IgD-negative memory B cell (primary cell): ENCODE measurements around the gene KLK1. TPM values are rescaled to one million over a fixed set of nuclear protein-coding genes. Genes with fewer than 3 reads are reported as not detected.
"Not testable (repeated sequence)": the region's sequence is repeated elsewhere in the genome, so short reads cannot be mapped to it uniquely, and the experiment has no call there.

Experiments
- H3K27ac Mint-ChIP-seq, 3 donors: one replicate each; pipeline ENCODE4 v1.8.0; 2020 to 2022; ENCODE audit warnings: mild to moderate bottlenecking in 3 of 3, mixed read lengths in 3 of 3, moderate library complexity in 1 of 3
- H3K27me3 Mint-ChIP-seq: one replicate; pipeline ENCODE4 v1.8.0; 2021; ENCODE audit warnings: mixed read lengths
- H3K36me3 Mint-ChIP-seq: one replicate; pipeline ENCODE4 v1.8.0; 2020; ENCODE audit warnings: mild to moderate bottlenecking, mixed read lengths
- H3K4me1 Mint-ChIP-seq, 3 donors: one replicate each; pipeline ENCODE4 v1.8.0; 2020 to 2022; ENCODE audit warnings: mixed read lengths in 3 of 3, mild to moderate bottlenecking in 1 of 3
- H3K4me3 Mint-ChIP-seq, 4 donors: one replicate each; pipeline ENCODE4 v1.8.0; 2020 to 2022; ENCODE audit warnings: mild to moderate bottlenecking in 4 of 4, mixed read lengths in 4 of 4, moderate library complexity in 3 of 4
- H3K9me3 Mint-ChIP-seq, 3 donors: one replicate each; pipeline ENCODE4 v1.8.0; 2020 to 2021; ENCODE audit warnings: mixed read lengths in 3 of 3, mild to moderate bottlenecking in 1 of 3
- polyA plus RNA-seq: library from polyadenylated mRNA; unstranded; fragments of 300-500 nt; fragmentation: Illumina TruSeq; gene quantifications from one replicate; pipeline ENCODE4 v1.2.3, GENCODE V29; 2021

The KLK1 gene
- polyA plus RNA-seq, 1 donor from 2014 or later = 15.5 TPM

GRCh38 chr19:50814883-50815282 lies 8.7 kb downstream of the KLK1 start:
- Mint-ChIP-seq H3K9me3 (no peaks in the 10 kb centered on the region), H3K4me3 (peak overlapping the region in 2 of 4 donors; percentile 14 to 50), H3K4me1 (peaks cover 21 to 24% (median 21%) of the 10 kb centered on the region in 3 donors), H3K27ac (no peak overlapping the region), H3K27me3 (peaks cover 9% of the 10 kb centered on the region), H3K36me3 (no peaks in the 10 kb centered on the region)

GRCh38 chr19:50812474-50812873 lies 11.1 kb downstream of the KLK1 start:
- H3K27me3 Mint-ChIP-seq = peaks cover 2% of the 10 kb centered on the region
- H3K4me3 Mint-ChIP-seq = peak overlapping the region in 1 of 4 donors; percentile 2
- H3K9me3 Mint-ChIP-seq = peaks cover 0 to 1% (median 0%) of the 10 kb centered on the region in 3 donors
- no peaks in the 10 kb centered on the region for H3K36me3 Mint-ChIP-seq
- peaks cover 5 to 9% (median 6%) of the 10 kb centered on the region in 3 donors for H3K4me1 Mint-ChIP-seq
- no peak overlapping the region for H3K27ac Mint-ChIP-seq

DNA sequence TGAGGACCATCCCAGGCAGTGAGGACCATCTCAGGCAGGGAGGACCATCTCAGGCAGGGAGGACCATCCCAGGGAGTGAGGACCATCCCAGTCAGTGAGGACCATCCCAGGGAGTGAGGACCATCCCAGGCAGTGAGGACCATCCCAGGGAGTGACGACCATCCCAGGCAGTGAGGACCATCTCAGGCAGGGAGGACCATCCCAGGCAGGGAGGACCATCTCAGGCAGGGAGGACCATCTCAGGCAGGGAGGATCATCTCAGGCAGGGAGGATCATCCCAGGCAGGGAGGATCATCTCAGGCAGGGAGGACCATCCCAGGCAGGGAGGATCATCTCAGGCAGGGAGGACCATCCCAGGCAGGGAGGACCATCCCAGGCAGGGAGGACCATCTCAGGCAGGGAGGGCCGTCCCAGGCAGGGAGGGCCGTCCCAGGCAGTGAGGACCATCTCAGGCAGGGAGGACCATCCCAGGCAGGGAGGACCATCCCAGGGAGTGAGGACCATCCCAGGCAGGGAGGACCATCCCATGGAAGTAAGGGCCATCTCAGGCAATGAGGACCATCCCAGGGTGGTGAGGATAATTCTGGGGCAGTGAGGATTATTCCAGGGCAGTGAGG lies 11.9 kb downstream of the KLK1 start:
- H3K9me3 Mint-ChIP-seq, H3K4me1 Mint-ChIP-seq, H3K27me3 Mint-ChIP-seq, H3K4me3 Mint-ChIP-seq, H3K36me3 Mint-ChIP-seq, H3K27ac Mint-ChIP-seq: not testable (repeated sequence)

- Mint-ChIP-seq H3K27ac (peak overlapping the region in 1 of 3 donors; percentile 32), H3K4me1 (peaks cover 7 to 10% (median 8%) of the 10 kb centered on the region in 3 donors), H3K36me3 (no peaks in the 10 kb centered on the region), H3K27me3 (peaks cover 1% of the 10 kb centered on the region), H3K9me3 (peaks cover 0 to 3% (median 0%) of the 10 kb centered on the region in 3 donors), H3K4me3 (peak overlapping the region in 1 of 4 donors; percentile 42)
Observed at GRCh38 chr19:50808856-50809255, 14.7 kb downstream of the KLK1 start.

GRCh38 chr19:50804420-50805272 lies 18.9 kb downstream of the KLK1 start:
- peaks cover 15 to 28% (median 24%) of the 10 kb centered on the region in 3 donors for H3K4me1 Mint-ChIP-seq
- no peaks in the 10 kb centered on the region for H3K27me3 Mint-ChIP-seq
- H3K9me3 Mint-ChIP-seq = peaks cover 0 to 3% (median 0%) of the 10 kb centered on the region in 3 donors
- peaks cover 5% of the 10 kb centered on the region for H3K36me3 Mint-ChIP-seq
- peak overlapping the region; percentile 95 to 100 (median 99) for H3K4me3 Mint-ChIP-seq
- peak overlapping the region; percentile 100 for H3K27ac Mint-ChIP-seq

- H3K4me1 Mint-ChIP-seq = peaks cover 15 to 28% (median 24%) of the 10 kb centered on the region in 3 donors
- H3K9me3 Mint-ChIP-seq = peaks cover 0 to 3% (median 0%) of the 10 kb centered on the region in 3 donors
- no peaks in the 10 kb centered on the region for H3K27me3 Mint-ChIP-seq
- H3K36me3 Mint-ChIP-seq = peaks cover 5% of the 10 kb centered on the region
- peak overlapping the region; percentile 95 to 100 (median 99) for H3K4me3 Mint-ChIP-seq
- peak overlapping the region; percentile 100 for H3K27ac Mint-ChIP-seq
Observed at GRCh38 chr19:50803633-50804419, 19.8 kb downstream of the KLK1 start.

GRCh38 chr19:50801107-50801506 lies 22.5 kb downstream of the KLK1 start:
- Mint-ChIP-seq H3K4me3 (peak overlapping the region in 1 of 4 donors; percentile 46), H3K4me1 (peaks cover 15 to 28% (median 21%) of the 10 kb centered on the region in 3 donors), H3K27ac (peak overlapping the region in 2 of 3 donors; percentile 6 to 96), H3K9me3 (peaks cover 0 to 2% (median 0%) of the 10 kb centered on the region in 3 donors), H3K27me3 (no peaks in the 10 kb centered on the region), H3K36me3 (peaks cover 5% of the 10 kb centered on the region)

DNA sequence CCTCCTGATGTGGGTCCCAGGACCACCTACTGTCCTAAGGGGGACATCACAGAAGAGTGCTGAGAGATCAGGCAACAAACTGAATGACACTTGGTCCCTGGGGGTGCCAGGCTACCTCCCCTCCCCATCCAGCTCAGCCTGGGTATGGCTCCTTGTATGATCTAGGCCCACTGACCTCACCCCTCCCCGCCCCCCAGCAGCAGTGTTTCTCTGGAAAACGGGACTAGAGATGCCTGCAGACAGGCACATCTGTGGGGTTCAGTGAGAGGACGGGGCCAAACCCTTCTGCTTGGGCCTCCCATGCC lies 24.1 kb downstream of the KLK1 start:
- H3K36me3 Mint-ChIP-seq = peaks cover 5% of the 10 kb centered on the region

DNA sequence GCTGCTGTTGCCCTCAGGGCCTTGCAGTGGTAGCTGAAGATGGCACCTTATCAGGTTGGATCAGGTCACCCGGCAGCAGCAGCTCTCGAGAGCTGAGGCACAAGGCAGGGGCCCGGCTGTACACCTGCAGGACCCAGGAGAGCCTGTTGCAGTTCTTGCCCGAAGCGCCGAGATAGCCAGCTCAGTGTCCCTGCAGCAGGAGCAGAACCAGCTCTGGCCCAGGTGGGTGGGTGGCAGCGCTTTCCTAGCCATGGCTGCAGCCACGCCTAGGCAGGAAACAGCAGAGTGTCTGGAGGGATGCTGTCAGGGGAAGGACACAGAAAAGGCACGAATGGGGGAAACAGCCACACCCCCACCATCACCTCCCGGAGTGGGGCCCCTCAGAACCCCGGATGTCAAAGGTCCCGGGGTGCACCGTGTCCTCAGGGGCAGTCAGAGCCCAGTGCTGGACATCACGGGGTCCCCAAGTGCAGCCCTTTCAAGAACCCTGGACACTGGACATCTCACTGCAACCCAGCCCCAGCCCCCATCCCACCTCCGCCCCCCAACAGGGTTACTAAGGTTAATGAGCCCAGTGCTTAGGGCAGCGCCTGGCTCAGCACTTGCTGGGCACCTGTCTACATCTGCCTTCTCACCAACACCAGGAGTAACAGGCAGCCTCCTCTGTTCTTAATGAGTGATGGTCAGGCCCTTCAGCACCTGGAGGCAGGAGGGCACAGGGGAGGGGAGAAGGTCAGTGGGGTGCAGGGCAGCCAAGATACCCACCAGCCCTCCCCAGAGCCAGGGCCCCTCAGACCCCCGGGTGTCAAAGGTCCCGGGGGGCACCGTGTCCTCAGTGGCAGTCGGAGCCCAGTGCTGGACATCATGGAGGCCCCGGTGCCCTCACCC lies 24.7 kb downstream of the KLK1 start:
- H3K27ac Mint-ChIP-seq = no peak overlapping the region
- no peak overlapping the region for H3K4me3 Mint-ChIP-seq
- no peaks in the 10 kb centered on the region for H3K9me3 Mint-ChIP-seq
- peaks cover 11 to 29% (median 25%) of the 10 kb centered on the region in 3 donors for H3K4me1 Mint-ChIP-seq
- H3K36me3 Mint-ChIP-seq = peaks cover 5% of the 10 kb centered on the region
- no peaks in the 10 kb centered on the region for H3K27me3 Mint-ChIP-seq

More for the DNA sequence above, 24.1 kb downstream of the KLK1 start:
- Mint-ChIP-seq H3K27me3 (no peaks in the 10 kb centered on the region), H3K9me3 (peaks cover 0 to 2% (median 0%) of the 10 kb centered on the region in 3 donors), H3K4me1 (peaks cover 9 to 26% (median 20%) of the 10 kb centered on the region in 3 donors), H3K27ac (no peak overlapping the region), H3K4me3 (no peak overlapping the region)

DNA sequence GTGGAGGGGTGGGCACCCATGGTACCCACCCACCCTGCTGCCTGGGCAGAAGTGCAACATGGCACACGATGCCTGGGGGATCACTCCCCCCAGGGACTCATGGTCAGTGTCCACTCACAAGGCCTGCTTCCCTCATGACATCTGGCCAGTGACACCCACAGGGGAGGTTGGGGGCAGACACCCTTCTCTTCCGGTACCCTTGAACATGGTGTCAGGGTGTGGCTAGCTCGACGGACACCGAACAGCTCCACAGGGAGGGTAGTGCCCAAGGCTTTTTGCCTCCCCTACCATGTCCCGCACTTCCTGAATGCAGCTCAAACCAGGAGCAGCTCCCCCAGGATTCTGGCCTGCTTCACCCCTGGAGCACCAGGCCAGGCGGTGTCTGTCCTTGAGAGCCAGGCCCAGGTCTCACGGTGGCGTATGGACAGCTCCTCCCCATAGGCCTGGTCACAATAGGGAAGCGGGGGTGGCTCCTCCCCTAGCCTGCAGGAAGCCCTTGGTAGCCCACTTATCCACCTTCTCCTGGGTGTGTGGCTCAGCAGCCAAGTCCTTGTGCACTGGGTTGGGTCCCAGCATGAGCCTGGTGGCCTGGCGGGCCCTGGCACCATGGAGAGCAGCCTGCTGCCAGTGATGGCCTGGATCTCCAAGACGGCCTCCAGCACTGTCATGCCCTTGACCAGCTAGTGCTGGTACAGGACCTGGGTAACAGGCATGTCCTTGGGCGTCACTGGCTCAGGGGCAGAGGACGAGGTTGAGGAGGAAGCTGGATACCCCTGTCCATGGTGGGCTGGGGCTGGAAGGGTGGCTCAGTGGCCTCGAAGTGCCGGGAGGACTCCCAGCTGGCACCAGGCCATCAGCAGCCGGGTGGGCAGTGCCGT lies 25.6 kb downstream of the KLK1 start:
- Mint-ChIP-seq H3K36me3 (peaks cover 5% of the 10 kb centered on the region), H3K4me1 (peaks cover 12 to 22% (median 17%) of the 10 kb centered on the region in 3 donors), H3K4me3 (no peak overlapping the region), H3K27ac (peak overlapping the region in 1 of 3 donors; percentile 9), H3K27me3 (no peaks in the 10 kb centered on the region), H3K9me3 (no peaks in the 10 kb centered on the region)

DNA sequence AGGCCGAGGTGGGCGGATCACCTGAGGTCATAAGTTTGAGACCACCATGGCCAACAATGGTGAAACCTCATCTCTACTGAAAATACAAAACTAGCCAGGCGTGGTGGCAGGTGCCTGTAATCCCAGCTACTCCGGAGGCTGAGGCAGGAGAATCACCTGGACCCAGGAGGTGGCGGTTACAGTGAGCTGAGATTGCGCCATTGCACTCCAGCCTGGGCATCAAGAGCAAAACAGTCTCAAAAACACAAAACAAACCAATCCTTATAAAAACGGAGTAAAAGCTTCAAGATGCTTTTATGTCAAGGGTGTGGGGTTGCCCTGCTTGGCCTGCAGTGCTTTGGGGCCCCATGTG lies 26.2 kb downstream of the KLK1 start:
- H3K4me1 Mint-ChIP-seq = peaks cover 7 to 18% (median 14%) of the 10 kb centered on the region in 3 donors
- no peak overlapping the region for H3K4me3 Mint-ChIP-seq
- H3K27ac Mint-ChIP-seq = no peak overlapping the region
- peaks cover 5% of the 10 kb centered on the region for H3K36me3 Mint-ChIP-seq
- no peaks in the 10 kb centered on the region for H3K9me3 Mint-ChIP-seq
- no peaks in the 10 kb centered on the region for H3K27me3 Mint-ChIP-seq

GRCh38 chr19:50796634-50797428 lies 26.8 kb downstream of the KLK1 start:
- peaks cover 7 to 15% (median 12%) of the 10 kb centered on the region in 3 donors for H3K4me1 Mint-ChIP-seq
- no peaks in the 10 kb centered on the region for H3K9me3 Mint-ChIP-seq
- no peak overlapping the region for H3K4me3 Mint-ChIP-seq
- no peaks in the 10 kb centered on the region for H3K27me3 Mint-ChIP-seq
- H3K27ac Mint-ChIP-seq = peak overlapping the region in 1 of 3 donors; percentile 63
- peaks cover 5% of the 10 kb centered on the region for H3K36me3 Mint-ChIP-seq
